Hepatocyte (in vitro differentiated cells): Measurements from ENCODE around the gene GDPD3. TPM values are rescaled to one million over a fixed set of nuclear protein-coding genes. Genes with fewer than 3 reads are reported as not detected.

ENCODE experiments used
- DNase-seq: peaks from one replicate; pipeline ENCODE4 v3.0.0-alpha.2; 2016; ENCODE audit warnings: low spot score
- H2AFZ ChIP-seq: fragments of 200-600 bp; sonication (generic); 2 replicates; pipeline ENCODE4 v1.6.0; 2016; ENCODE audit warnings: antibody characterized with exemption, mild to moderate bottlenecking
- H3K27ac ChIP-seq: fragments of 200-600 bp; sonication (generic); 2 replicates; pipeline ENCODE4 v1.5.1; 2016; ENCODE audit warnings: mild to moderate bottlenecking
- H3K27me3 ChIP-seq: fragments of 200-600 bp; sonication (generic); 2 replicates; pipeline ENCODE4 v1.6.1; 2016
- H3K36me3 ChIP-seq: fragments of 200-600 bp; sonication (generic); replicated peaks from 2 replicates; pipeline ENCODE4 v1.5.1; 2016; ENCODE audit warnings: low read depth; ENCODE audit not compliant: insufficient read depth
- H3K4me1 ChIP-seq: fragments of 200-600 bp; sonication (generic); 2 replicates; pipeline ENCODE4 v1.5.1; 2016; ENCODE audit warnings: mild to moderate bottlenecking, moderate library complexity; ENCODE audit not compliant: insufficient read depth
- H3K4me2 ChIP-seq: fragments of 200-600 bp; sonication (generic); 2 replicates; pipeline ENCODE4 v1.6.0; 2016
- H3K4me3 ChIP-seq: fragments of 200-600 bp; sonication (generic); 2 replicates; pipeline ENCODE4 v1.5.1; 2016; ENCODE audit warnings: mild to moderate bottlenecking
- H3K79me2 ChIP-seq: fragments of 200-600 bp; sonication (generic); 2 replicates; pipeline ENCODE4 v1.6.0; 2017; ENCODE audit warnings: mild to moderate bottlenecking
- H3K9me2 ChIP-seq: fragments of 200-600 bp; sonication (generic); replicated peaks from 2 replicates; pipeline ENCODE4 v1.6.0; 2017; ENCODE audit warnings: mild to moderate bottlenecking; ENCODE audit not compliant: insufficient read depth
- H3K9me3 ChIP-seq: fragments of 200-600 bp; sonication (generic); 2 replicates; pipeline ENCODE4 v1.5.1; 2016; ENCODE audit warnings: low read depth, mild to moderate bottlenecking
- H4K20me1 ChIP-seq: fragments of 200-600 bp; sonication (generic); 2 replicates; pipeline ENCODE4 v1.6.0; 2016; ENCODE audit warnings: mild to moderate bottlenecking; ENCODE audit not compliant: insufficient read depth, poor library complexity, severe bottlenecking
- EZH2 ChIP-seq: fragments of 200-600 bp; sonication (generic); IDR thresholded peaks from 2 replicates; pipeline ENCODE4 v1.6.1; 2016; ENCODE audit warnings: antibody characterized with exemption, mild to moderate bottlenecking, borderline replicate concordance
- EZH2phosphoT487 ChIP-seq: fragments of 200-600 bp; sonication (generic); IDR thresholded peaks from one replicate; pipeline ENCODE4 v1.6.1; 2018; ENCODE audit warnings: antibody characterized with exemption, mild to moderate bottlenecking, low read depth, moderate library complexity; ENCODE audit not compliant: unreplicated experiment, severe bottlenecking
- WGBS: methylation state at CpG from one replicate; pipeline ENCODE4 v1.1.6; 2016; ENCODE audit warnings: low lambda C conversion rate; ENCODE audit errors: missing lambda C conversion rate; 5-methylcytosine and 5-hydroxymethylcytosine counted together
- polyA plus RNA-seq: library from polyadenylated mRNA; unstranded; fragments of >200 nt; fragmentation: Nextera tagmentation; extraction: Ambion mirVana; gene quantifications from 2 replicates; pipeline ENCODE4 v1.2.1, GENCODE V29; 2016
- total RNA-seq: library from RNA; depleted of rRNA; stranded (reverse); fragments of >200 nt; gene quantifications from 2 replicates; pipeline ENCODE4 v1.2.3, GENCODE V29; 2014
- TF ChIP-seq, protein P1 (sequence below): fragments of 200-600 bp; sonication (generic); IDR thresholded peaks from 2 replicates; pipeline ENCODE4 v1.5.1; 2016; ENCODE audit warnings: antibody characterized with exemption, mild to moderate bottlenecking; ENCODE audit not compliant: poor library complexity

Gene GDPD3
- total and polyA plus RNA-seq, 2 experiments from 2014 or later = 0.67 to 5.4 TPM

DNA sequence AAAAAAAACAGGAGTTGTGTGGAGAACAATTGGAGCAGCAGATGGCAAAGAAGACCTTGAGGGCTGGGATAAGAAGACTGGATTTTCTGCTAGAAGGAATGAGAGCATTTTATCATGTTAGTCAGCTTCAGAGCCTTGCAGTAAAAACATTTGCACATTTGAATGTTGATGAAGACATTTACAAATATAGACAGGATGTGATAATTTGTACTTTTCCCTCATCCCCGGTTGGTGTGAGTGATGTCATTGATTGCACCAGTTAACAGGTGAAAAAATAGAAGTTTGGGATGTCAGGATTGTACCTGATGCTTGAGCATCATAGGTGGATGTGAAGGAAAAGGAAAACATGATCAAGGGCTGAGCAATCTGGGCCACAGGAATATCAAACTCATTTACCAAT, 32.3 kb upstream of the GDPD3 start:
- 95% methylated on average over 1 of the region's 1 CpG for WGBS
- no peak overlapping the region for H3K4me2 ChIP-seq

GRCh38 chr16:30144917-30145316, 31.6 kb upstream of the GDPD3 start:
- TF ChIP-seq EZH2phosphoT487 (no peak), EZH2 (no peak)
- TF ChIP-seq, protein P1, sequence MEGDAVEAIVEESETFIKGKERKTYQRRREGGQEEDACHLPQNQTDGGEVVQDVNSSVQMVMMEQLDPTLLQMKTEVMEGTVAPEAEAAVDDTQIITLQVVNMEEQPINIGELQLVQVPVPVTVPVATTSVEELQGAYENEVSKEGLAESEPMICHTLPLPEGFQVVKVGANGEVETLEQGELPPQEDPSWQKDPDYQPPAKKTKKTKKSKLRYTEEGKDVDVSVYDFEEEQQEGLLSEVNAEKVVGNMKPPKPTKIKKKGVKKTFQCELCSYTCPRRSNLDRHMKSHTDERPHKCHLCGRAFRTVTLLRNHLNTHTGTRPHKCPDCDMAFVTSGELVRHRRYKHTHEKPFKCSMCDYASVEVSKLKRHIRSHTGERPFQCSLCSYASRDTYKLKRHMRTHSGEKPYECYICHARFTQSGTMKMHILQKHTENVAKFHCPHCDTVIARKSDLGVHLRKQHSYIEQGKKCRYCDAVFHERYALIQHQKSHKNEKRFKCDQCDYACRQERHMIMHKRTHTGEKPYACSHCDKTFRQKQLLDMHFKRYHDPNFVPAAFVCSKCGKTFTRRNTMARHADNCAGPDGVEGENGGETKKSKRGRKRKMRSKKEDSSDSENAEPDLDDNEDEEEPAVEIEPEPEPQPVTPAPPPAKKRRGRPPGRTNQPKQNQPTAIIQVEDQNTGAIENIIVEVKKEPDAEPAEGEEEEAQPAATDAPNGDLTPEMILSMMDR = no peak
- no peaks in the 10 kb centered on the region for H3K4me1 ChIP-seq
- peaks cover 4% of the 10 kb centered on the region for H3K9me3 ChIP-seq
- H3K4me2 ChIP-seq = no peak overlapping the region
- DNase-seq = no peak
- H2AFZ ChIP-seq = no peak overlapping the region
- WGBS = no CpG with 5 or more reads among the region's 1 CpG
- no peaks in the 10 kb centered on the region for H4K20me1 ChIP-seq
- no peak overlapping the region for H3K27ac ChIP-seq
- no peaks in the 10 kb centered on the region for H3K27me3 ChIP-seq
- H3K36me3 ChIP-seq = no peaks in the 10 kb centered on the region
- H3K79me2 ChIP-seq = no peaks in the 10 kb centered on the region
- H3K4me3 ChIP-seq = no peak overlapping the region
- no peaks in the 10 kb centered on the region for H3K9me2 ChIP-seq

More for the DNA sequence above, 32.3 kb upstream of the GDPD3 start:
- no peaks in the 10 kb centered on the region for H3K36me3 ChIP-seq
- no peaks in the 10 kb centered on the region for H3K27me3 ChIP-seq
- no peak for TF ChIP-seq EZH2phosphoT487
- TF ChIP-seq EZH2 = no peak
- TF ChIP-seq, protein P1 = no peak
- H3K9me3 ChIP-seq = peaks cover 4% of the 10 kb centered on the region
- DNase-seq = no peak
- H3K4me1 ChIP-seq = no peaks in the 10 kb centered on the region
- H2AFZ ChIP-seq = no peak overlapping the region
- H4K20me1 ChIP-seq = no peaks in the 10 kb centered on the region
- H3K27ac ChIP-seq = no peak overlapping the region
- no peaks in the 10 kb centered on the region for H3K79me2 ChIP-seq
- H3K4me3 ChIP-seq = no peak overlapping the region
- no peaks in the 10 kb centered on the region for H3K9me2 ChIP-seq

- no peak for TF ChIP-seq EZH2
- TF ChIP-seq, protein P1 = no peak
- no peak for TF ChIP-seq EZH2phosphoT487
These were observed 30.7 kb upstream of the GDPD3 start for GRCh38 chr16:30144017-30144416.

DNA sequence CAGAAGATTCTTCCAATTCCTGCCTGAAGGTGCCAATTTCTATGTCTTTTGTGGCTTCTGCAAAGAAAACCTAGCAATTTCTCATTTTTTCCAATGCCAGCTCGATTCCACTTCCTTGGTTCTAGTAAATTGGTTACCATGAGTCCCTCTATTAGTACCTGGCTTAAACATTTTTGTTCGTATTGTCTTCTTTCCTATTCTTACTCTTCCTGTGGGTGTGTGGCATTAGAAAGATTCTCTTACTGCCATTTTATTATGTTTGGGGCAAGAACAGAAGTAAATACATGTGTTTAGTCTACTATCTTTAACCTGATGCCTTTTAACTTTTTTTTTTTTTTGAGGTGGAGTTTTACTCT, 30.0 kb upstream of the GDPD3 start:
- Histone ChIP-seq H3K4me2 (no peak overlapping the region), H3K4me1 (no peaks in the 10 kb centered on the region)

More at GRCh38 chr16:30144017-30144416, 30.7 kb upstream of the GDPD3 start:
- Histone ChIP-seq H4K20me1 (no peaks in the 10 kb centered on the region), H3K9me3 (no peaks in the 10 kb centered on the region), H3K27me3 (no peaks in the 10 kb centered on the region), H3K27ac (no peak overlapping the region), H3K36me3 (no peaks in the 10 kb centered on the region), H3K4me1 (no peaks in the 10 kb centered on the region), H3K4me2 (no peak overlapping the region), H2AFZ (no peak overlapping the region), H3K79me2 (no peaks in the 10 kb centered on the region), H3K9me2 (no peaks in the 10 kb centered on the region), H3K4me3 (no peak overlapping the region)
- no peak for DNase-seq

More for the DNA sequence above, 30.0 kb upstream of the GDPD3 start:
- Histone ChIP-seq H3K9me2 (no peaks in the 10 kb centered on the region), H3K9me3 (no peaks in the 10 kb centered on the region), H3K36me3 (no peaks in the 10 kb centered on the region), H4K20me1 (no peaks in the 10 kb centered on the region), H2AFZ (no peak overlapping the region), H3K27ac (no peak overlapping the region), H3K27me3 (no peaks in the 10 kb centered on the region), H3K79me2 (no peaks in the 10 kb centered on the region), H3K4me3 (no peak overlapping the region)
- DNase-seq = no peak
- 72% methylated on average over 2 of the region's 2 CpGs for WGBS
- TF ChIP-seq EZH2phosphoT487 (no peak), EZH2 (no peak)
- TF ChIP-seq, protein P1 = no peak
